Esophagus (tissue), 2 donors: ENCODE data around the gene BCAR3. TPM values are rescaled to one million over a fixed set of nuclear protein-coding genes. Genes with fewer than 3 reads are reported as not detected.
A peak's percentile ranks its signal among the peaks of the same experiment; 100 is the strongest.

Experiments used
- H3K27ac ChIP-seq, 2 donors: one replicate each; pipeline ENCODE4 v1.5.1; 2013; ENCODE audit warnings: low read depth in 2 of 2, mild to moderate bottlenecking in 2 of 2, inconsistent platforms in 1 of 2, low read length in 1 of 2, moderate library complexity in 1 of 2
- H3K27me3 ChIP-seq, 2 donors: one replicate each; pipeline ENCODE4 v1.6.1; 2013; ENCODE audit warnings: low read length in 2 of 2, control low read depth in 1 of 2, mild to moderate bottlenecking in 1 of 2; ENCODE audit not compliant: insufficient read depth in 2 of 2, control insufficient read depth in 1 of 2
- H3K36me3 ChIP-seq, 2 donors: one replicate each; pipeline ENCODE4 v1.6.1; 2013; ENCODE audit warnings: low read length in 1 of 2; ENCODE audit not compliant: control insufficient read depth in 2 of 2, insufficient read depth in 2 of 2
- H3K4me1 ChIP-seq, 2 donors: one replicate each; pipeline ENCODE4 v1.6.1; 2013; ENCODE audit warnings: low read length in 1 of 2; ENCODE audit not compliant: control insufficient read depth in 2 of 2, insufficient read depth in 2 of 2
- H3K4me3 ChIP-seq, 2 donors: one replicate each; pipeline ENCODE4 v1.5.1; 2013; ENCODE audit warnings: low read length in 2 of 2, mild to moderate bottlenecking in 2 of 2, low read depth in 1 of 2, moderate library complexity in 1 of 2
- H3K9me3 ChIP-seq, 2 donors: one replicate each; pipeline ENCODE4 v1.6.1; 2013; ENCODE audit warnings: mild to moderate bottlenecking in 2 of 2, low read depth in 1 of 2, low read length in 1 of 2, moderate library complexity in 1 of 2; ENCODE audit not compliant: control insufficient read depth in 2 of 2, insufficient read depth in 1 of 2
- WGBS, 2 donors: extraction: QIAGEN DNeasy Blood & Tissue Kit; methylation state at CpG; one replicate each; pipeline ENCODE4 v1.1.7; 2013; 5-methylcytosine and 5-hydroxymethylcytosine counted together
- polyA plus RNA-seq, 2 donors: library from polyadenylated mRNA; stranded (reverse); fragments of 200-250 nt; gene quantifications; one replicate each; pipeline ENCODE4 v1.2.3, GENCODE V29; 2013
- donor health status: healthy with polysubstance abuse.
- donor health status: Bipolar disorder and iron deficiency.

BCAR3 gene
- polyA plus RNA-seq, 2 donors: 7.5 to 9.4 TPM

- H3K27me3 ChIP-seq: no peaks in the 10 kb centered on the region
- no peaks in the 10 kb centered on the region for H3K36me3 ChIP-seq
- 49 to 51% methylated on average over 4 of the region's 4 CpGs for WGBS, 2 donors
- no peak overlapping the region for H3K4me3 ChIP-seq
- peaks cover 2 to 16% of the 10 kb centered on the region in 2 donors for H3K4me1 ChIP-seq
- no peaks in the 10 kb centered on the region for H3K9me3 ChIP-seq
- H3K27ac ChIP-seq: peak overlapping the region; percentile 34 to 89
Observed at GRCh38 chr1:93692026-93692425, 10.4 kb upstream of the BCAR3 start.

GRCh38 chr1:93690921-93691789, 9.5 kb upstream of the BCAR3 start:
- WGBS, 2 donors: 57 to 67% methylated on average over 4 of the region's 4 CpGs
- Histone ChIP-seq H3K36me3 (no peaks in the 10 kb centered on the region), H3K9me3 (no peaks in the 10 kb centered on the region), H3K27me3 (no peaks in the 10 kb centered on the region), H3K4me3 (no peak overlapping the region), H3K4me1 (peaks cover 2 to 16% of the 10 kb centered on the region in 2 donors), H3K27ac (no peak overlapping the region)

GRCh38 chr1:93690341-93690740, 8.7 kb upstream of the BCAR3 start:
- H3K4me1 ChIP-seq: peaks cover 2 to 16% of the 10 kb centered on the region in 2 donors
- H3K36me3 ChIP-seq: no peaks in the 10 kb centered on the region
- no peaks in the 10 kb centered on the region for H3K27me3 ChIP-seq
- H3K4me3 ChIP-seq: no peak overlapping the region
- H3K9me3 ChIP-seq: no peaks in the 10 kb centered on the region
- H3K27ac ChIP-seq: no peak overlapping the region

- Histone ChIP-seq H3K9me3 (no peaks in the 10 kb centered on the region), H3K4me1 (peaks cover 2 to 12% of the 10 kb centered on the region in 2 donors)
- 93 to 95% methylated on average over 5 of the region's 5 CpGs for WGBS, 2 donors
Observed at GRCh38 chr1:93689521-93690223, 8.0 kb upstream of the BCAR3 start.

GRCh38 chr1:93687542-93687941, 5.9 kb upstream of the BCAR3 start:
- Histone ChIP-seq H3K4me3 (no peak overlapping the region), H3K27ac (no peak overlapping the region), H3K36me3 (no peaks in the 10 kb centered on the region), H3K27me3 (no peaks in the 10 kb centered on the region), H3K4me1 (peaks cover 0 to 1% of the 10 kb centered on the region in 2 donors), H3K9me3 (no peaks in the 10 kb centered on the region)
- WGBS, 2 donors: 92 to 96% methylated on average over 2 of the region's 2 CpGs

More at GRCh38 chr1:93689521-93690223, 8.0 kb upstream of the BCAR3 start:
- no peaks in the 10 kb centered on the region for H3K36me3 ChIP-seq
- no peak overlapping the region for H3K27ac ChIP-seq
- H3K27me3 ChIP-seq: no peaks in the 10 kb centered on the region
- no peak overlapping the region for H3K4me3 ChIP-seq

GRCh38 chr1:93686504-93687250, 5.0 kb upstream of the BCAR3 start:
- Histone ChIP-seq H3K4me3 (no peak overlapping the region), H3K36me3 (no peaks in the 10 kb centered on the region), H3K9me3 (no peaks in the 10 kb centered on the region), H3K4me1 (peaks cover 0 to 2% of the 10 kb centered on the region in 2 donors), H3K27ac (no peak overlapping the region), H3K27me3 (no peaks in the 10 kb centered on the region)
- 76 to 82% methylated on average over 3 of the region's 3 CpGs for WGBS, 2 donors

- H3K27me3 ChIP-seq: no peaks in the 10 kb centered on the region
- 83 to 89% methylated on average over 1 of the region's 1 CpG for WGBS, 2 donors
- peaks cover 0 to 2% of the 10 kb centered on the region in 2 donors for H3K4me1 ChIP-seq
Observed at GRCh38 chr1:93685918-93686317, 4.3 kb upstream of the BCAR3 start.

GRCh38 chr1:93683234-93683633, 1.6 kb upstream of the BCAR3 start:
- H3K27ac ChIP-seq: no peak overlapping the region
- WGBS, 2 donors: 89 to 94% methylated on average over 2 of the region's 2 CpGs
- no peak overlapping the region for H3K4me3 ChIP-seq
- no peaks in the 10 kb centered on the region for H3K27me3 ChIP-seq
- no peaks in the 10 kb centered on the region for H3K9me3 ChIP-seq
- peaks cover 0 to 6% of the 10 kb centered on the region in 2 donors for H3K4me1 ChIP-seq
- H3K36me3 ChIP-seq: no peaks in the 10 kb centered on the region

More at GRCh38 chr1:93685918-93686317, 4.3 kb upstream of the BCAR3 start:
- Histone ChIP-seq H3K4me3 (no peak overlapping the region), H3K9me3 (no peaks in the 10 kb centered on the region), H3K36me3 (no peaks in the 10 kb centered on the region), H3K27ac (no peak overlapping the region)

GRCh38 chr1:93681989-93682412, 364 bp upstream of the BCAR3 start:
- no peaks in the 10 kb centered on the region for H3K9me3 ChIP-seq
- WGBS, 2 donors: 12% methylated on average over 12 of the region's 12 CpGs
- H3K4me3 ChIP-seq: peak overlapping the region; percentile 61 to 71
- H3K27ac ChIP-seq: peak overlapping the region; percentile 83 to 86
- no peaks in the 10 kb centered on the region for H3K36me3 ChIP-seq
- H3K4me1 ChIP-seq: peaks cover 0 to 6% of the 10 kb centered on the region in 2 donors
- H3K27me3 ChIP-seq: no peaks in the 10 kb centered on the region
